Spleen (tissue), 11 donors: Measurements from ENCODE around the gene METTL24. TPM values are rescaled to one million over a fixed set of nuclear protein-coding genes. Genes with fewer than 3 reads are reported as not detected.

ENCODE experiments used
- DNase-seq: peaks from one replicate; pipeline ENCODE4 v3.0.0-alpha.2; 2020
- H3K27ac ChIP-seq, 8 donors: fragments of 200-600 bp; sonication (generic) in 7 of 8; 1 replicate in 4 of 8; 2 replicates in 4 of 8; pipeline versions ENCODE4 v1.5.0 to v1.8.0; 2016 to 2021; ENCODE audit warnings: inconsistent platforms in 4 of 8, mild to moderate bottlenecking in 4 of 8, moderate library complexity in 1 of 8
- H3K27me3 ChIP-seq, 7 donors: fragments of 200-600 bp; sonication (generic) in 6 of 7; replicated peaks in 1 of 7; 1 replicate in 4 of 7; 2 replicates in 3 of 7; pipeline versions ENCODE4 v1.5.0 to v1.8.0; 2016 to 2021; ENCODE audit warnings: inconsistent platforms in 3 of 7, mild to moderate bottlenecking in 1 of 7
- H3K36me3 ChIP-seq, 6 donors: fragments of 200-600 bp; sonication (generic) in 5 of 6; 1 replicate in 4 of 6; 2 replicates in 2 of 6; pipeline versions ENCODE4 v1.5.0 to v1.8.0; 2016 to 2021; ENCODE audit warnings: inconsistent platforms in 2 of 6
- H3K4me1 ChIP-seq, 6 donors: fragments of 200-600 bp; sonication (generic) in 5 of 6; 1 replicate in 3 of 6; 2 replicates in 3 of 6; pipeline versions ENCODE4 v1.5.0 to v1.8.0; 2016 to 2021; ENCODE audit warnings: inconsistent platforms in 3 of 6
- H3K4me3 ChIP-seq, 8 donors: fragments of 200-600 bp; sonication (generic) in 7 of 8; 1 replicate in 4 of 8; 2 replicates in 4 of 8; pipeline versions ENCODE4 v1.5.0 to v1.8.0; 2016 to 2021; ENCODE audit warnings: inconsistent platforms in 4 of 8, mild to moderate bottlenecking in 4 of 8, moderate library complexity in 2 of 8
- H3K9me3 ChIP-seq, 8 donors: fragments of 200-600 bp; sonication (generic) in 7 of 8; 1 replicate in 4 of 8; 2 replicates in 4 of 8; pipeline versions ENCODE4 v1.5.0 to v1.8.0; 2016 to 2021; ENCODE audit warnings: inconsistent platforms in 4 of 8
- POLR2A ChIP-seq, 3 donors: fragments of 450-650 bp; IDR thresholded peaks; one replicate each; pipeline ENCODE4 v1.5.1; 2017; ENCODE audit warnings: antibody characterized with exemption in 3 of 3, mild to moderate bottlenecking in 1 of 3
- POLR2AphosphoS5 ChIP-seq, 3 donors: sonication (generic); formaldehyde crosslinking; IDR thresholded peaks; one replicate each; pipeline ENCODE4 v1.5.1; 2017; ENCODE audit warnings: antibody characterized with exemption in 3 of 3
- WGBS, 5 donors: extraction: QIAGEN DNeasy Blood & Tissue Kit in 3 of 5; methylation state at CpG; one replicate each; pipeline versions ENCODE4 v1.1.5 to v1.1.7; 2013 to 2018; 5-methylcytosine and 5-hydroxymethylcytosine counted together
- intact Hi-C: fragments of 100-400 bp; cut with DNase I; formaldehyde crosslinking; loops from one replicate; pipeline ENCODE4 v1.15.0; 2023; ENCODE audit warnings: low total_unique reads
- polyA plus RNA-seq, 3 donors: library from polyadenylated mRNA; stranded (reverse); fragments of 200-250 nt; gene quantifications; one replicate each; pipeline ENCODE4 v1.2.1, GENCODE V29; 2013
- total RNA-seq, 7 donors: library from RNA; depleted of rRNA in 3 of 7; stranded (reverse); fragments of >200 nt in 3 of 7; fragmentation: NEBNext Ultra II Directional in 4 of 7; extraction: Animal tissue kit (Norgen Biotek cat#: 25700) in 4 of 7; gene quantifications; one replicate each; pipeline versions ENCODE4 v1.1.0 to v1.2.1, GENCODE V29; 2016 to 2021
- TF ChIP-seq, protein P1 (sequence below), 11 experiments: fragments of 200-600 bp in 7 of 11; fragments of 450-650 bp in 4 of 11; sonication (generic) in 4 of 11; IDR thresholded peaks in 8 of 11; conservative IDR thresholded peaks in 3 of 11; 1 replicate in 7 of 11; 2 replicates in 4 of 11; pipeline versions ENCODE4 v1.4.0 to v1.8.0; 2016 to 2021; ENCODE audit warnings: antibody characterized with exemption in 11 of 11, inconsistent platforms in 4 of 11, mild to moderate bottlenecking in 1 of 11
- donor health status: healthy with polysubstance abuse.
- donor health status: DM: no; HTN: no; CAD: no; lungs with moderate emphysema.
- donor health status: DM: no; HTN: no; CAD: no.
- donor health status: Bipolar disorder and iron deficiency.
- donor health status: healthy.
- donor health status: DM: no; HTN: no; CAD: no.
- donor health status: DM: yes; HTN: yes; CAD: no.

The METTL24 gene
- total and polyA plus RNA-seq, 10 donors: 0.67 to 1.2 (median 0.98) TPM; not detected in 5

DNA sequence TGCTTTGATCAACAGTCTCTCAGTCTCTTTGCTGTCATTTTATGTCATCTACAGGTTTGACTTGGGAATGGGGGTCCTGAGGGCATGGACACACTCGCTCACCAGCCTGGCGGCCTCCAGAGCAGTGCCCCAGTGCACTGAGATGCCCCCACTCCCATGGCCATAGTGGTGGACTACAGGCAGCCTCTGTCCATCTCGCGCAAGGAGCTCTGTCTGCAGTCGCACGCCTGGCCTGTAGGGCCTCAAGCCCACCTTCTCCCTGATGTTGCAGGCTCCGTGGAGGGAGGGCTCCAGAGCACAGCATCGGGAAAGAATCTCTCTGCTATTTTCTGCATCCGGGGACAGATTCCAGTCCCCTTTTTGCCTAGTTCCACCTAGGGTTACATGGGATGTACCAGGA is 34.6 kb upstream of the METTL24 start:
- Histone ChIP-seq H3K4me1 (peaks cover 0 to 13% (median 0%) of the 10 kb centered on the region in 6 donors), H3K4me3 (no peak overlapping the region), H3K27me3 (no peaks in the 10 kb centered on the region), H3K36me3 (no peaks in the 10 kb centered on the region), H3K9me3 (no peaks in the 10 kb centered on the region), H3K27ac (no peak overlapping the region)
- TF ChIP-seq, protein P1, sequence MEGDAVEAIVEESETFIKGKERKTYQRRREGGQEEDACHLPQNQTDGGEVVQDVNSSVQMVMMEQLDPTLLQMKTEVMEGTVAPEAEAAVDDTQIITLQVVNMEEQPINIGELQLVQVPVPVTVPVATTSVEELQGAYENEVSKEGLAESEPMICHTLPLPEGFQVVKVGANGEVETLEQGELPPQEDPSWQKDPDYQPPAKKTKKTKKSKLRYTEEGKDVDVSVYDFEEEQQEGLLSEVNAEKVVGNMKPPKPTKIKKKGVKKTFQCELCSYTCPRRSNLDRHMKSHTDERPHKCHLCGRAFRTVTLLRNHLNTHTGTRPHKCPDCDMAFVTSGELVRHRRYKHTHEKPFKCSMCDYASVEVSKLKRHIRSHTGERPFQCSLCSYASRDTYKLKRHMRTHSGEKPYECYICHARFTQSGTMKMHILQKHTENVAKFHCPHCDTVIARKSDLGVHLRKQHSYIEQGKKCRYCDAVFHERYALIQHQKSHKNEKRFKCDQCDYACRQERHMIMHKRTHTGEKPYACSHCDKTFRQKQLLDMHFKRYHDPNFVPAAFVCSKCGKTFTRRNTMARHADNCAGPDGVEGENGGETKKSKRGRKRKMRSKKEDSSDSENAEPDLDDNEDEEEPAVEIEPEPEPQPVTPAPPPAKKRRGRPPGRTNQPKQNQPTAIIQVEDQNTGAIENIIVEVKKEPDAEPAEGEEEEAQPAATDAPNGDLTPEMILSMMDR (IDR thresholded peaks at IDR 0.05 in 8 of 11, conservative IDR thresholded peaks at IDR 0.05 in 3 of 11): no peak
- no peak for DNase-seq
- intact Hi-C loops: no loop called here
- WGBS, 5 donors: 86 to 94% (median 88%) methylated on average over 9 of the region's 9 CpGs

DNA sequence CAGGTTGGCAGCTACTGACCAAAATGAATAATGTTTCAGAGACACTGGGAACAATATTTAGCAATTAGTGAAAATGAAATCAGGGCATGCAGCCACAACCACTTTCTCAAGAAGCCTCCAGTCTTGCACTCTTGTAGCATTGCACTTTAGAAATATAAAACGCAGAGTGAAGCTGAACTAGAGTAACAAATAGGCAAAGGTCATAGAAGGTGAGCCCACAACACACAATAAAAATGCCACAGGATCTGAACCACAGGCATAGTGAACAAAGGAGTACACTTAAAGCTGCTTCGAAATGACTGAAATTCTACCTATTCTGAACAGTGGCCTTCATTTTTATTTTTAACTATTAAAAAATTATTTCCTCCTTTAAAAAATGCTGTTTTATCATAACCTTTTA is 32.3 kb upstream of the METTL24 start:
- whole genome bisulfite sequencing, 5 donors: 16 to 33% (median 21%) methylated on average over 2 of the region's 2 CpGs
- no peaks in the 10 kb centered on the region for H3K9me3 ChIP-seq

DNA sequence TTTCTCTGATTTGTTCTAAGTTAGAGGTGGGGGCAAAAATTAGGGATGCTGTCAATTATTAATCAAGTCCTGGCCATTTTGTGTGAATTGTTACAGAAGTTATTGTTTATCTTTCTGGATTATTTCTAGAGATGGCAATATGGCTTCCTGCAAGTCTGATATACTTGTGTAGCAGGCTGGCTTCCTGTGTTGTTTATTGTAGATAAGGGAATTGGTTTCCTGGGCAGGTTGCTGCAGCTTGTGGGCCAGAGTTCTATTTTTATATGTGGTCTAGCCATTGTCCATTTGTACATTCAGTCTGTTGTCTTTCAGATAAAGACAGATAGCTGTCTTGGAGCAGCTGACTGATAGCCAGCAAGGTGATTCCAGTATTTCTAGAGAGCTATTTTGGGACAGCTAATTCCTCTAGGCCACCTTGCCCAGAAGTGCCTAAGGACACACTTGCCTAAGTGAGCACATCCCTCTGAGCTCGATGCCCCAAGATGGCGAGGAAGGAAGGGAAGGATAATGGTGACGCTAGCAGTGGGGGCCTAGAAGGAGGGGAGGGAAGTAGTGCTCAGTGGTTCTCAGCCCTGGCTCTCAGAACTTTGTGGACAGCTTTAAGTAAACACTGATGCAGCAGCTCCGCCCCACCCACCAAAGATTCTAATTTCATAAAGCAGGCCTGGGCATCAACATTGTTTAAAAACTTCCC is 31.7 kb upstream of the METTL24 start:
- Histone ChIP-seq H3K27ac (no peak overlapping the region), H3K36me3 (no peaks in the 10 kb centered on the region), H3K27me3 (no peaks in the 10 kb centered on the region), H3K4me3 (no peak overlapping the region), H3K4me1 (peaks cover 0 to 13% (median 0%) of the 10 kb centered on the region in 6 donors), H3K9me3 (no peaks in the 10 kb centered on the region)
- DNase-seq: no peak
- TF ChIP-seq POLR2A (IDR thresholded peaks at IDR 0.05): no peak
- intact Hi-C loops: loop anchor here (2.0 kb wide), 1 partner anchor 349 kb away; no protein-coding TSS in a partner anchor
- WGBS, 5 donors: 43 to 64% (median 50%) methylated on average over 4 of the region's 4 CpGs

More for the DNA sequence above, 32.3 kb upstream of the METTL24 start:
- Histone ChIP-seq H3K27me3 (no peaks in the 10 kb centered on the region), H3K4me3 (no peak overlapping the region), H3K27ac (no peak overlapping the region), H3K36me3 (no peaks in the 10 kb centered on the region), H3K4me1 (peaks cover 0 to 13% (median 0%) of the 10 kb centered on the region in 6 donors)
- intact Hi-C loops: no loop called here
- no peak for TF ChIP-seq POLR2A (IDR thresholded peaks at IDR 0.05)
- TF ChIP-seq, protein P1 (IDR thresholded peaks at IDR 0.05 in 8 of 11, conservative IDR thresholded peaks at IDR 0.05 in 3 of 11): no peak
- no peak for TF ChIP-seq POLR2AphosphoS5 (IDR thresholded peaks at IDR 0.05)
- no peak for DNase-seq

DNA sequence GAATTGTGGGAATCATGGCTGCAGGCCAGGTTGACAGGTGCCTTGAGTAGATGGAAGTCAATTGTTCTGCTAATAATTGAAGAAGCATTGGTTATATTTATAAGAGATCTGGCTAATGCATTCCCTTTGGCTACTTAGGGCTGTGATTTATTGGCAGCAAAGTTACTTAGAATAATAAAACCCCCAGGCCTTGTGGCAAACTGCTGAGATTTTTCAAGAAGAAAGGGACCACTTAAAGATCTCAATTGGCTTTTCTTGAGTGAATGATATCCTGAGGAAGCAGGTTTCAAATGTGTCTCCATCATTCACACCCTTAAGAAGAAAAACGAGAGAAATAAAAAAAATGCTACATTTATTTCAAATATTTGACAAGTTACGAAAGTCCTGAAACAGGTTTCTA is 29.8 kb upstream of the METTL24 start:
- Histone ChIP-seq H3K4me3 (no peak overlapping the region), H3K9me3 (no peaks in the 10 kb centered on the region), H3K27me3 (no peaks in the 10 kb centered on the region), H3K4me1 (peaks cover 0 to 13% (median 0%) of the 10 kb centered on the region in 6 donors), H3K27ac (no peak overlapping the region), H3K36me3 (no peaks in the 10 kb centered on the region)
- TF ChIP-seq, protein P1 (IDR thresholded peaks at IDR 0.05 in 8 of 11, conservative IDR thresholded peaks at IDR 0.05 in 3 of 11): no peak
- TF ChIP-seq POLR2AphosphoS5 (IDR thresholded peaks at IDR 0.05) (no peak), POLR2A (IDR thresholded peaks at IDR 0.05) (no peak)
- intact Hi-C loops: loop anchor here (2.0 kb wide), 1 partner anchor 347 kb away; no protein-coding TSS in a partner anchor
- WGBS, 5 donors: 76 to 96% (median 87%) methylated on average over 2 of the region's 2 CpGs
- DNase-seq: no peak
